ENCODE results near the gene ROM1.

ROM1 gene

DNA sequence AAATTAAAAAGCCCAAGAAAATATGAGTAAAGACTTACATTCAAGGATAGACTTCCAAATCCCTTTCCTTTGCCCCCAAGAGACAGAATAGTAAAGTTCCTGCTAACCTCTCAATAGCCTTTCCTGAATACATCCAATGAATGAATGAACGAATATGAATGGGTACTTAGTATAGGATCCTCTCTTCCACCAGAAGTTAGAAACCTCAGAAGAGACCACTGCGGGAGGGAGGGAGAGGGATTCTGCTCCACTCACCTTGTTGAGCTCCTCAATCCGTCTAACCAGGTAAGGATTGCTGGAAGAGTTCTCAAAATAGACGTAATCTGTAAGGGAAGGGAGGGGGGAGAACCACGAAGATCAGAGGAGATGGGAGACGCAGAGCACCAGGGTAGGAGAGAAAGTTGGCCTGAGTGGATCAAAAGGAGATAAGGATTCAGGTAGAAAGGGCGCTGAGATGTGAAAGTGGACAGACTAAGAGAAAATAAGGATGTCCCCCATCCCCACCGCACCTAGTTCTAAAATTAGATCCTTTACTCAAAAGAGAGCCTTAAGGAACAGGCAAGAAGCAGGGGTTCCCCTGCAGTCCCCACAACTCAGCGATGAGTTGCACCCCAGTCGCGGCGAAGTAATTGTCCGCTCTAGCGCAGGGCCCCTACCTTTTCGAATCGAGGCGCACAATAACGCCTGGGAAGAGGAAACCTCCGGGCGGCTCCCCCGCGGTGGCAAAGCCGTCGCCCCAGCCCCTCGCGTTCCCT lies 12.5 kb upstream of the ROM1 start:
- H3K27me3 Mint-ChIP-seq = no peaks in the 10 kb centered on the region
- DNase-seq (no peak), ATAC-seq (no peak)
- H3K4me3 Mint-ChIP-seq = peak overlapping the region; percentile 85 to 98
- H3K4me1 Mint-ChIP-seq = peaks cover 65% of the 10 kb centered on the region
- H3K9me3 Mint-ChIP-seq = no peaks in the 10 kb centered on the region
- H3K27ac Mint-ChIP-seq = peak overlapping the region; percentile 72 to 99

DNA sequence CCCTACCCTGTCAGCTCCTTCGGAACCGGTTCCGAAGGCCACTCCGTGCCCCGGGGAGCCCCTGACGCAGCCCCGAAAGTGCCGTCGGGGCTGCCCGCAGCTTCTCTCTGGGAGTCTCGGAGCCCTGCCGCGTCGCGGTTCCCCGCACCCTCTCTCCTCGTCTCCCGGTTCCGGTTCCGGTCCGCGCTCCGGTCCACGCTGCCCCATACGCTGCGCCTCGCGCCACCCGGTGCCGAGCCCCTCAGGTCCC lies 12.0 kb upstream of the ROM1 start:
- Mint-ChIP-seq H3K9me3 (no peaks in the 10 kb centered on the region), H3K27ac (peak overlapping the region; percentile 72 to 99), H3K4me1 (peaks cover 70% of the 10 kb centered on the region), H3K4me3 (peak overlapping the region; percentile 85 to 98), H3K27me3 (no peaks in the 10 kb centered on the region)
- no peak for DNase-seq
- no peak for ATAC-seq

DNA sequence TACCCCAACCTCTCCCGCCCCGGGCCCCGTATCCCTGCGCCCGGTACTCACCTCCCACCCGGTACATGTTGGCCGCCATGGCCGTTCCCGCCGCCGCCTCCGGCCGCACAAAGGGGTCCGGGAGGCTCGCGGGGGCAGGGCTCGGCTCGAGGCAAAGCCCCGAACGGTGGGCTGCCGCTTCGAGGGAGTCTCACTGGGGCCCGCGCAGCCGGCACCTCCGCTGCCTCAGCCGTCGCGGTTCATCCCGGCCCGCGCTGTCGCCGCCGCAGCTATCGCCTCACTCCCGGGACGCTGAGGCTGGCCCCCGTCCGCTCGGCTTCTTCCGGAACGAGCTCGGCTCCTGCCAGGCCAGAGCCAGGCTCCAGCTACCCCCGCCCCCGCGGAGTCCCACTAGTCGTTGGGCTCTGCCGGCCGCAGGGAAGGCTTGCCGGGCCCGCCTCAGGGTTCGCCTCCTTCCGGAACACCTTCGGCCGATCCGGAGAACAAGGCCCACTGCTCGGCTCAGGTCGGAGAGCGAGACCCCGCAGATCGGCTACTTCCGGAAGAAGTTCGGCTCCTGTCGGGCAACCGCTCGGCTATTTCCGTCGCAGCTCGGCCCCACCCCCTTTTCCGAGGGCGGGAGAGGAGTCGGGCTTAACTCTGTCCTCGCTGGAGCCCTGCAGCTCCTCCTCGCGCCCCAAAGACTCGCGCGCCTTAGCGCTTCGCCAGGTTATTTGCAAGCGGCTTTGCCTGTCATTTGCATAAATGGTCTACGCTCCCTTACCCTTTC lies 11.5 kb upstream of the ROM1 start, which contains the start of gene MTA2:
TSS of gene MTA2 (minus strand) at position 494 of the 769 bp plus-strand sequence. CDS start at position 79, 415 bp downstream.
- ATAC-seq = peak; percentile 87
- DNase-seq = peak; percentile 100
- Mint-ChIP-seq H3K9me3 (no peaks in the 10 kb centered on the region), H3K27ac (peak within 1 kb of the TSS; percentile 72 to 99), H3K4me1 (peaks cover 74% of the 10 kb centered on the region), H3K4me3 (peak within 1 kb of the TSS; percentile 85 to 98), H3K27me3 (no peaks in the 10 kb centered on the region)

DNA sequence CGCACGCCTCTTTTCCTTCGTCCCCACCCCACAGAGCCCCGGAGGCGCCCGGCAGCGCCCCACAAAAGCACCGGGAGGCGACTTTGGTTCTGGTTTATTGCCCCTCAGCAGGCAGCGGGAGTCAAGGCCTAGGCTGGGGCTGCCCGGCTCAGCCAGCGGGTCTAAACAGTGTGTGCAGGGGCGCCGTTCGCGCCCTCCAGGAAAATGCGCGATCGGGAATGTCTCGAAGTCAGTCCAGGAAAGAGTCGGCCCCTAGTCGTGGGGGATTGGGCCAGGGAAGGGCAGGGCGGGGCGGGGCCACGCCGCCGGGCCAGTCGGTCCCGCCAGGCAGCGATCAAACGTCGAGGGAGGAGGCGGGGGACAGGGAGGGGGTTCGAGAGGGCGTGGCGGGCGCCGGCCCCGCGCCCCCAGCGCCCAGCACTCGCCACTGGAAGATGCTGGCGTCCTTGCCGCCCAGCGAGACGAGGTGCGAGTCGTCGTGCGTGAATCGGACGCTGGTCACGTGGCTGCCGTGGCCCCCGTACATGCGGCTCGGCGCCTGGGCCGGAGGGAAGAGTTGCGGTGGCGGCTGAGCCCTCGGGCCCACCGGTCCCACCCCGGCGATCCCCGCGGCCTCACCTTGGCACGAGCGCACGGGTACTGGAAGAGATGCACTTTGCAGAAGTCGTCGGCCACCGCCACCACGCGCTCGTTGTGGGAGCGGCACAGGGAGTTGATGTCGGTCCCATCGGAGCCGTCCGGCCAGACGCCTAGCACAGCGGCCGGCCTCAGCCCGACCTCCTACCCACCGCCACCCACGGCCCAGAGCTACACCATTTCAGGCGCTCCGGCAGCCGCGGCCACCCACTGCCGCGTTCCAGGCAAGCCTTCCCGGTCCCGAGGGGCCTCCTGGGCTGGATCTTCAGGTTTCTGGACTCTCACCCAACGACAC lies 10.7 kb upstream of the ROM1 start:
- no peak for DNase-seq
- peaks cover 70% of the 10 kb centered on the region for H3K4me1 Mint-ChIP-seq
- H3K4me3 Mint-ChIP-seq = peak overlapping the region; percentile 85 to 98
- peak overlapping the region; percentile 72 to 92 for H3K27ac Mint-ChIP-seq
- H3K9me3 Mint-ChIP-seq = no peaks in the 10 kb centered on the region
- H3K27me3 Mint-ChIP-seq = no peaks in the 10 kb centered on the region
- ATAC-seq = no peak

DNA sequence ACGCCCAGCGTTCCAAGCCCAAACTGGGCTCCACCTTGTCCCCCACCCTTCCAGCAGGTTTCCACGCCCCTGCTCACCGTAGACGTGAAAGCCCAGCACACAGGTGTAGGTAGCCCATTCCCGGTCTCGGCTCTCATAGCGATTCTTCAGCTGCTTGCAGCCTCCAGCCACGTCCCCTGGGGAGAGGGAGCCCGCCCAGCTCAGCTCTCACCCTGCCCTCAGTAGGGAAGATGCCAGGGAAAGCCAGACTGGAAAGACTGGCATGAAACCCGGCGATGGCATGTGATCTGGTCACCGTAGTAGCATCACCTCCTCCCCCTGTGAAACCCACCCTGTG lies 10.0 kb upstream of the ROM1 start:
- H3K4me3 Mint-ChIP-seq = peak overlapping the region in 1 of 2 donors; percentile 85
- no peak for ATAC-seq
- peak overlapping the region in 1 of 2 donors; percentile 14 for H3K27ac Mint-ChIP-seq
- H3K9me3 Mint-ChIP-seq = no peaks in the 10 kb centered on the region
- no peaks in the 10 kb centered on the region for H3K27me3 Mint-ChIP-seq
- peaks cover 70% of the 10 kb centered on the region for H3K4me1 Mint-ChIP-seq
- no peak for DNase-seq

DNA sequence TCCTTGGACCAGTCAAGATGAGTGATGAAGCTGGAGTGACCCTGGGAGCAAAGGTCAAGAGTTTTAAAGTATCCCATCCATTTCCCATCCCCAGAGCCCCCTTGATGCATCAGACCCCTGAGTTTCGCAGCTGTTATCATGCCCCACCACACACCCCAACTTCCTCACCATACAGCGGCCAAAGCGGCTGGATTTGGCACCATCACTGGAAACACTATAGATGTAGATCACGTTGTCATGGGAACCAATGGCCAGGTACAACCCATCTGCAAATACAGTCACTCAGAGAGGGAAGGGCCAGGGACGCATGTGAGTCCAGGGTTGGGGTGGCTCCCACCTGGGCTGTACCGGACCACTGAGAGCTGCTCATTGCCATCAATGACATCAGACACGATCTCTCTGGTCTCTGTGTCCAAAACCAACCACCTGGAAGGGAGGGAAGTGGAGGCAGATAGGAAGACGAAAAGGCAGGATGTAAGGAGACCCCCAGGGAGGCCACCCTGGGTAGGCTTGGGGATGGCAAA lies 9.2 kb upstream of the ROM1 start:
- Mint-ChIP-seq H3K4me3 (peak overlapping the region in 1 of 2 donors; percentile 85), H3K4me1 (peaks cover 70% of the 10 kb centered on the region), H3K27ac (peak overlapping the region in 1 of 2 donors; percentile 38), H3K9me3 (no peaks in the 10 kb centered on the region), H3K27me3 (no peaks in the 10 kb centered on the region)
- no peak for ATAC-seq
- DNase-seq = no peak

DNA sequence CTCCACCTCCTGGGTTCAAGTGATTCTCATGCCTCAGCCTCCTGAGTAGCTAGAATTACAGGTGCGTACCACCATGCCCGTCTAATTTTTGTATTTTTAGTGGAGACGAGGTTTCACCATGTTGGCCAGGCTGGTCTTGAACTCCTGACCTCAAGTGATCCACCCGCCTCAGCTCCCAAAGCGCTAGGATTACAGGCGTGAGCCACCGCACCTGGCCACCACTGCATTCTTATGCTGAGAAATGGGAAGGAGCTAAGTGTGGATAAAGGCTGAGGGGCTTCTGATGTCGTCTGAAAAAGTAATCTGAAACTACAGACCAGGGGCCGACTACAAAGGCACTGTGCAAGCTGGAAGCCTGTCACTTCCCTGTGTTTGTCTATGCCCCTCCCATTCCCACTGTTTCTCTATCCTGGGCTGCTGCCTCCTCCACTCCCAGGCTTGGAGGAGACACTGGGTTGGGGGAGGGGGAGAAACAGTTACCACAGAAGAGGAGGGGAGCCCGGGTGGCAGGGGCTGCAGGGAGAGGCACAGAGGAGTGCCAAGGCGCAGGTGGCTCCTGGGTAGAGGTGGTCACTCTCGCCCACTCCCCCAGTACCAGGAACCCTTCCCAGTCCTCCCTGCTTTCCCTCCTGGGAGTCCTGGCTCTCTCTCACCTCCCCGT lies 8.5 kb upstream of the ROM1 start:
- Mint-ChIP-seq H3K4me3 (no peak overlapping the region), H3K9me3 (no peaks in the 10 kb centered on the region), H3K27me3 (no peaks in the 10 kb centered on the region), H3K4me1 (peaks cover 70% of the 10 kb centered on the region), H3K27ac (peak overlapping the region in 1 of 2 donors; percentile 42)
- DNase-seq (no peak), ATAC-seq (no peak)

DNA sequence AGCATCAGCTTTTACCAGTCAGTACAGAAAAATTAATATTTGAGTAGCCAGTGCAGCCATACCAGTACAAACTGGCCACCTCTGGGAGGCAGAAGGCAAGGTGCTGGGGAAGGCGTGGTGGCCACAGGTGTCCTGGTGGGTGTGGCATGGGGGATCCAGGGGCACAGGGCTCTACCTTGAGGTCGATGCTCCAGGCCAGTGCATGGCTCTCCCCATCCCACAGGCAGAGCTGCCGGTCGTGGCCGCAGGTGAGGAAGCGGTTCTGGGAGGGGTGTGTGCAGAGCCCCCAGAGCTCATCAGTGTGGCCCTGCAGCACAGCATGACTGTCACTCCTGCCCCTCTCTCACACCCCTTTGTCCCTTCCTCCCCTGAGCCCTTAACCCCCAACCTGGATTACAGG lies 7.6 kb upstream of the ROM1 start:
- Mint-ChIP-seq H3K27me3 (no peaks in the 10 kb centered on the region), H3K4me3 (no peak overlapping the region), H3K4me1 (peaks cover 73% of the 10 kb centered on the region), H3K9me3 (no peaks in the 10 kb centered on the region), H3K27ac (no peak overlapping the region)
- ATAC-seq (no peak), DNase-seq (no peak)

DNA sequence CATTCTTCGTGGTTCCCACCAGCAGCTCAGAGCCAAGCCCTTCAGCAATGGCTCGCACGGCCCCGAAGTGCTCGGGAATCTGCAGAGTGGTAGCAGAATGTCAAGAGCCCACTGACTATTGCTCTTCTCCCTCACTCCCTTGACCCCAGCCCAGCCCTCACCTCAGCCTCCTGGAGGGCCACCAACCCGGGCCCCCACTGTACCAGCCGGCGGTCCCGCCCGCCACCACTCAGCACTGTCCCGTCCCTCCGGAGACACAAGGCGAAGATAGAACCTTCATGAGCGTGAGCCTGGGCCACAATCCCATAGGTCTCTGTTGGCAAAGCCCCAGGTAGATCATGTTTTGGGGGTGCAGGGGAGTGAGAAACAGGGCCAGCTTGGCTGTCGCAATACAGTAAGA lies 7.2 kb upstream of the ROM1 start:
- Mint-ChIP-seq H3K4me1 (peaks cover 78% of the 10 kb centered on the region), H3K9me3 (no peaks in the 10 kb centered on the region), H3K27me3 (no peaks in the 10 kb centered on the region), H3K4me3 (no peak overlapping the region), H3K27ac (no peak overlapping the region)
- ATAC-seq (no peak), DNase-seq (no peak)

DNA sequence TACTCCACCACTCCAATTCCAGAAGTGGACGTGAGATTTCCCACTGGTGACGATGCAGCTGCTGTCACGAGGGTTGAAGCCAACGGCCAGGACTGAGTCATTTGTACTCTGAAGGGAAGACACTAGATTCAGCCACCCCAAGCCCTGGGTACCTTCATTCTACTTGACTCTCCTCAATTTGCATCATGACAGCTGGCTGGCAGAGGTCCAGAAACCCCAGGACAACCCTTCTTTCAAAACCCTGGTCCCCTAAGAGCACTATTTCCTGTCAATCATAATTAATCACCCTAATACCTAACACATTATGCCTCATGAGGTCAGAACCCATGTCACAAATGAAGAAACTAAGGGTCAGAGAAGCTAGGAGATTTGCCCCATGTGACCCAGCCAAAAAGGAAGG lies 5.3 kb upstream of the ROM1 start:
- Mint-ChIP-seq H3K4me1 (peaks cover 76% of the 10 kb centered on the region), H3K27me3 (no peaks in the 10 kb centered on the region), H3K4me3 (no peak overlapping the region), H3K9me3 (no peaks in the 10 kb centered on the region), H3K27ac (peak overlapping the region in 1 of 2 donors; percentile 27)
- no peak for ATAC-seq
- no peak for DNase-seq

DNA sequence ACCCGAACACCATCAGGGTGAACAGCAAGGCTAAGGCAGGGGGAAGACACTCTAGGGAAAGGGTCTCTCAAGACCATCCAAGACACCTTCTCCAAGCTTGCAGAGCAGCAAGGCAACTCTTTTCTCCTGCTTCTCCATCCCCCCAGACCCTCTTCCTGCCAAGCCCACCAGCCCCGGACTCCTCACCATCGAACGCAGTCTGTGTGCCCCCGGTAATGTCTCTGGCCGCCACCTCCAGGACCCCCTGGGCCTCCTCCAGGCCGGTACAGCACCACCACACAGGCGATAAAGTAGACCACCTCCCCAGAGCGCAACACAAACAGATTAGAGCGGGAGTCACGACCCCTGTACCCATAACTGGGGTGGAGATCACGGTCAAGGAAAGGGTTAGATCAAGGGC lies 4.3 kb upstream of the ROM1 start:
- H3K9me3 Mint-ChIP-seq = no peaks in the 10 kb centered on the region
- peaks cover 74% of the 10 kb centered on the region for H3K4me1 Mint-ChIP-seq
- ATAC-seq (no peak), DNase-seq (no peak)
- peak overlapping the region; percentile 7 to 20 for H3K27ac Mint-ChIP-seq
- no peaks in the 10 kb centered on the region for H3K27me3 Mint-ChIP-seq
- H3K4me3 Mint-ChIP-seq = peak overlapping the region in 1 of 2 donors; percentile 0

DNA sequence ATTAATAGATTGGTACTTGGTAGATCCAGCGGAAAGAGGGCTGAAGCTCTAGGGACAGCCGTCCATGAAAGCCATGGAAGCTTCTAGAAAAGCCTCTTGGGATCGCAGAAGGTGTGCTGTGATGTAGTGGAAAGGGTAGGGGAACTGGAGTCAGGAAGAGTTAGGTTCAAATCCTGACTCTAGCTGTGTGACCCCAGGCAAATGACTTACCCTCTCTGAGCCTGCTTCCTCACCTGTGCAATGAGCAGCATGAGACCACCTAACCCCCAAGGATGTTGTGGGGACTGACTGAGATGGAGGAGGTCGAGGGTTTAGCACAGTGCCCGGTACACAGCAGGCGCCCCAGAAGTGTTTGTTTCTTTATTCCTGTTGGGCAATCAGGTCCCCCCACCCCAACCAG lies 2.7 kb upstream of the ROM1 start:
- DNase-seq (no peak), ATAC-seq (no peak)
- Mint-ChIP-seq H3K9me3 (no peaks in the 10 kb centered on the region), H3K4me3 (peak overlapping the region; percentile 95 to 97), H3K27me3 (no peaks in the 10 kb centered on the region), H3K4me1 (peaks cover 77% of the 10 kb centered on the region), H3K27ac (peak overlapping the region; percentile 93 to 94)

DNA sequence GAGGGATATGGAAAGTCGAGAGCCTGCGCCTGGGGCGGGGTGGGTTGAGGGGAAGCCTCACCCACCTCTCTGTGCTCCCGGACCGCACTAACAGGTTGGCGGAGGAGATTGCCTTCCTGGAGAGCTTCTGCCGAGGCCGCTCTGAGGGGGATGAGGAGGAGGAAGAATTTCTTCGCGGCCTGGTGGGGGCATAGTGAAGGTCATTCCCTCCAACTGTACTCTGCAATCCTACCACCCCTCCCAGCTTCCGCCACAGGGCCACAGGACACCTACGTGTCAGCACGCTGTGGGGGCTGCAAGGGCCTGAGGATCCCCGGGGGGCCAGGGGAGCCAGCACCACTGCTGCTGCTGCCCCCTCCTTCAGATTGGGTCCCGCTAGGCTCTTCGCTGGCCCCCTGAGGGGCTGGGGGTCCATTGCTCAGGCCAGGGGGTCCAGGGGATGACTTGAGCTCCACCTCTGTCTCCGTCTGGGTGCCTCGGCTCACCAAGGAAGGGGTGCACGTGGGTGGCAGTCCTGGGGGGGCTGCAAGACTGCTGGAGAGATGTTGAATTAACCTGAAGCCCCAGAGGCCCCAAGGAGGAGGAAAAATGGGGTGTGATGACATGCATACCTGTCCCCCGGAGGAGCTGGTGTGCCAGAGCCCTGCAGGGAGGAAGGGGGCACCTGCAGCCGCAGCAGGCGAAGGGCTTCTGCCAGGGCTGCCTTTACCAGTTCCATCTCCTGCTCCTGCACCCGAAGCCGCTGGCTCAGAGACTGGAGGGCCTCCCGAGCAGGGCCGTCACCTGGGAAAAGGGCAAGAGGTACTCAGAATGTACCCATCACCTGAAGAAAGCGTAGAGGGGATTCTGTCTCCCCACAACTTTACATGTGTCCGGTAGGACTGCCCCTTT lies 2.0 kb upstream of the ROM1 start:
- Mint-ChIP-seq H3K27me3 (no peaks in the 10 kb centered on the region), H3K9me3 (no peaks in the 10 kb centered on the region), H3K4me3 (peak overlapping the region; percentile 95 to 97), H3K4me1 (peaks cover 73% of the 10 kb centered on the region), H3K27ac (peak overlapping the region; percentile 97 to 99)
- DNase-seq = no peak
- no peak for ATAC-seq

DNA sequence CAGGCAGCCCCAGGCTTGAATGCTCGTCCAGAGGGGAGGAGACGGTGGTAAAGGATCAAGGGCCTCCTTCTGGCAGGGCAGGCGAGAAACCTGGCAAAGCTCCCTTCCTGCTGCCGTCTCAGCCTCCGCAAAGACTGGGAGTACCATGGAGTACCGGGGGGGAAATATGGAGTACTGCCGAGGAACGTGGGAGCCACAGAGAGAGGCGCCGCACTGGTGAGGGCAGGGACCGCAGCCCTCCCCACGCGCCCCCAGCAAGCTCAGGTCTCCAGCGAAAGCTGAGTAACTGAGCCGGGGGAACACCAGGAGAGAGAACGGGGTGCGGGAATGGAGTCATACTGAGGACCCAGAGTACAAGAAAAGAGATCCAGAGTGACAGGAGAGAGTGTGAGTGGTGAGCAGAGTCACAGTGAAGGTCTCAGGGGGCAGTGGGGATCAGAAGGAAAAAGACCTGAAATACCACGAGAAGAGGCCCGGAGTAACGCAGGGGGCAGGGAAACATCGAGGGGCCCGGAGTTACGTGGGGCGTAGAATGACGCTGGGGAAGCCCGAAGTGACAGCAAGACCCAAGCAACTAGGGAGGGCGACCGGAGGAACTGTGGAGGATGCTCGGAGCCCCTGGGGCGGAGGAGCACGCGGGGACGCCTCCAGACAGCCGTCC lies 1.2 kb upstream of the ROM1 start:
- peak overlapping the region; percentile 95 to 97 for H3K4me3 Mint-ChIP-seq
- peak in 1 of 2 donors; percentile 72 for DNase-seq
- H3K27me3 Mint-ChIP-seq = no peaks in the 10 kb centered on the region
- ATAC-seq = peak; percentile 61
- peaks cover 77% of the 10 kb centered on the region for H3K4me1 Mint-ChIP-seq
- H3K27ac Mint-ChIP-seq = peak overlapping the region; percentile 97 to 99
- no peaks in the 10 kb centered on the region for H3K9me3 Mint-ChIP-seq

All from stimulated activated naive CD8-positive, alpha-beta T cell treated with anti-CD3 and anti-CD28 coated beads, Interleukin-15, amount 100 ng/mL, for 72 hours (primary cell).